DND-41 (cell line): ENCODE results near the gene ELL2.

Experiments
- CTCF ChIP-seq: IDR thresholded peaks from 2 replicates; pipeline ENCODE4 v1.5.1; 2012; ENCODE audit warnings: borderline replicate concordance, low read length, moderate library complexity, mild to moderate bottlenecking; ENCODE audit not compliant: poor library complexity, severe bottlenecking; ENCODE audit errors: extremely low read depth
- EZH2 ChIP-seq: IDR thresholded peaks from 3 replicates; pipeline ENCODE4 v1.6.1; 2012; ENCODE audit warnings: borderline replicate concordance, low read depth, mild to moderate bottlenecking, moderate library complexity, low read length, inconsistent platforms; ENCODE audit not compliant: severe bottlenecking

DNA sequence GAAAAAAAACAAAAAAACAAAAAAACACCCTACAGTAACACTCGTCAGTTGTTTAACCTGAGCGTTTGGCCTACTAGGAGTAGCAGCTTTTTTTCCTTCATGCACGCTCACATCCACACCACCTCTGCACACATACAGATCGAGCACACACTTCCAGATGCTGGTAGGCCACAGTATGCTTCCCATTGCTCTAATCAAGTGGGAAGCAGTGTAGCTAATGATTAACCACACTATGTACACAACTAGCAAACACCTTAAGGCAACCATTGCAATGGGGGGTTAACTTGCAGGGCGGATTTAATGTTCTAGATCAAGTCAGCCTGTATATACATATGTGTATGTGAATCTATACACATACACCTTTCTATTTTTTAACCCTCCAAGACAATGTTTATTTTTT lies 73.7 kb downstream of the ELL2 start:
- TF ChIP-seq CTCF = no peak
- no peak for TF ChIP-seq EZH2
